ENCODE results near the gene CCDC86.

The CCDC86 gene

GRCh38 chr11:60797846-60798630 is 43.9 kb upstream of the CCDC86 start:
- no peak for DNase-seq (ENCODE audit: low read depth in 1 of 2, low spot score in 1 of 2)
- Histone ChIP-seq H3K27me3 (ENCODE audit: insufficient read depth, poor library complexity, severe bottlenecking) (no peaks in the 10 kb centered on the region), H3K4me3 (replicated peaks; ENCODE audit: insufficient read depth, low read length) (no peak overlapping the region), H3K27ac (replicated peaks) (no peak overlapping the region)
- TF ChIP-seq POLR2AphosphoS5 (IDR thresholded peaks at IDR 0.05; ENCODE audit: low read depth): no peak
- TF ChIP-seq, protein P1, sequence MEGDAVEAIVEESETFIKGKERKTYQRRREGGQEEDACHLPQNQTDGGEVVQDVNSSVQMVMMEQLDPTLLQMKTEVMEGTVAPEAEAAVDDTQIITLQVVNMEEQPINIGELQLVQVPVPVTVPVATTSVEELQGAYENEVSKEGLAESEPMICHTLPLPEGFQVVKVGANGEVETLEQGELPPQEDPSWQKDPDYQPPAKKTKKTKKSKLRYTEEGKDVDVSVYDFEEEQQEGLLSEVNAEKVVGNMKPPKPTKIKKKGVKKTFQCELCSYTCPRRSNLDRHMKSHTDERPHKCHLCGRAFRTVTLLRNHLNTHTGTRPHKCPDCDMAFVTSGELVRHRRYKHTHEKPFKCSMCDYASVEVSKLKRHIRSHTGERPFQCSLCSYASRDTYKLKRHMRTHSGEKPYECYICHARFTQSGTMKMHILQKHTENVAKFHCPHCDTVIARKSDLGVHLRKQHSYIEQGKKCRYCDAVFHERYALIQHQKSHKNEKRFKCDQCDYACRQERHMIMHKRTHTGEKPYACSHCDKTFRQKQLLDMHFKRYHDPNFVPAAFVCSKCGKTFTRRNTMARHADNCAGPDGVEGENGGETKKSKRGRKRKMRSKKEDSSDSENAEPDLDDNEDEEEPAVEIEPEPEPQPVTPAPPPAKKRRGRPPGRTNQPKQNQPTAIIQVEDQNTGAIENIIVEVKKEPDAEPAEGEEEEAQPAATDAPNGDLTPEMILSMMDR (IDR thresholded peaks at IDR 0.05; ENCODE audit: insufficient read depth, low read length): no peak
- TF ChIP-seq, protein P2, sequence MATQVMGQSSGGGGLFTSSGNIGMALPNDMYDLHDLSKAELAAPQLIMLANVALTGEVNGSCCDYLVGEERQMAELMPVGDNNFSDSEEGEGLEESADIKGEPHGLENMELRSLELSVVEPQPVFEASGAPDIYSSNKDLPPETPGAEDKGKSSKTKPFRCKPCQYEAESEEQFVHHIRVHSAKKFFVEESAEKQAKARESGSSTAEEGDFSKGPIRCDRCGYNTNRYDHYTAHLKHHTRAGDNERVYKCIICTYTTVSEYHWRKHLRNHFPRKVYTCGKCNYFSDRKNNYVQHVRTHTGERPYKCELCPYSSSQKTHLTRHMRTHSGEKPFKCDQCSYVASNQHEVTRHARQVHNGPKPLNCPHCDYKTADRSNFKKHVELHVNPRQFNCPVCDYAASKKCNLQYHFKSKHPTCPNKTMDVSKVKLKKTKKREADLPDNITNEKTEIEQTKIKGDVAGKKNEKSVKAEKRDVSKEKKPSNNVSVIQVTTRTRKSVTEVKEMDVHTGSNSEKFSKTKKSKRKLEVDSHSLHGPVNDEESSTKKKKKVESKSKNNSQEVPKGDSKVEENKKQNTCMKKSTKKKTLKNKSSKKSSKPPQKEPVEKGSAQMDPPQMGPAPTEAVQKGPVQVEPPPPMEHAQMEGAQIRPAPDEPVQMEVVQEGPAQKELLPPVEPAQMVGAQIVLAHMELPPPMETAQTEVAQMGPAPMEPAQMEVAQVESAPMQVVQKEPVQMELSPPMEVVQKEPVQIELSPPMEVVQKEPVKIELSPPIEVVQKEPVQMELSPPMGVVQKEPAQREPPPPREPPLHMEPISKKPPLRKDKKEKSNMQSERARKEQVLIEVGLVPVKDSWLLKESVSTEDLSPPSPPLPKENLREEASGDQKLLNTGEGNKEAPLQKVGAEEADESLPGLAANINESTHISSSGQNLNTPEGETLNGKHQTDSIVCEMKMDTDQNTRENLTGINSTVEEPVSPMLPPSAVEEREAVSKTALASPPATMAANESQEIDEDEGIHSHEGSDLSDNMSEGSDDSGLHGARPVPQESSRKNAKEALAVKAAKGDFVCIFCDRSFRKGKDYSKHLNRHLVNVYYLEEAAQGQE (IDR thresholded peaks at IDR 0.05; ENCODE audit: insufficient replicate concordance, low read depth): no peak
- no peak for TF ChIP-seq GABPA (IDR thresholded peaks at IDR 0.05; ENCODE audit: low read depth)

DNA sequence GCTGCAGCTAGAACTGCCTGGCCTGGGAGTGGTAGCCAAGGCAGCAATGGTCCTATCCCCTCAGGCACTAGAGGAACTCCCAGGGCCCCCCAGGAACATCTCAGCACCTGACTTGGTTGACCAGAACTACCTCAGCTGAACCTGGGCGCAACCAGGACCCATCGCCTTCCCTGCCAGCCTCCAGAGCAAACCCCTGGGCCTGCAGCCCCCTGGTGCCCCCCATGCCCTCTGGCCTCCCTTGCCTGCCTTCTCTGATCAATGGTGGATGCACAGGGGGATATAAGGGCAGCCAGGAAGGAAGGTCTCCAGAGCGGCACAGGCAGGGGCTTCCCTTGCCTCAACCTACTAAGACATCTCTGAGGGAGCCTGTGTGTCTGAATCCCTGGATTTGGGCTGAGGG is 43.3 kb upstream of the CCDC86 start:
- no peaks in the 10 kb centered on the region for H3K27me3 ChIP-seq (ENCODE audit: insufficient read depth, poor library complexity, severe bottlenecking)
- no peak overlapping the region for H3K4me3 ChIP-seq (replicated peaks; ENCODE audit: insufficient read depth, low read length)
- TF ChIP-seq POLR2AphosphoS5 (IDR thresholded peaks at IDR 0.05; ENCODE audit: low read depth): no peak
- no peak for TF ChIP-seq GABPA (IDR thresholded peaks at IDR 0.05; ENCODE audit: low read depth)
- TF ChIP-seq, protein P1 (IDR thresholded peaks at IDR 0.05; ENCODE audit: insufficient read depth, low read length): no peak
- TF ChIP-seq, protein P2 (IDR thresholded peaks at IDR 0.05; ENCODE audit: insufficient replicate concordance, low read depth): no peak
- no peak for TF ChIP-seq SPI1 (IDR thresholded peaks at IDR 0.05; ENCODE audit: borderline replicate concordance, low read depth)
- H3K27ac ChIP-seq (replicated peaks): no peak overlapping the region
- no peak for DNase-seq (ENCODE audit: low read depth in 1 of 2, low spot score in 1 of 2)

DNA sequence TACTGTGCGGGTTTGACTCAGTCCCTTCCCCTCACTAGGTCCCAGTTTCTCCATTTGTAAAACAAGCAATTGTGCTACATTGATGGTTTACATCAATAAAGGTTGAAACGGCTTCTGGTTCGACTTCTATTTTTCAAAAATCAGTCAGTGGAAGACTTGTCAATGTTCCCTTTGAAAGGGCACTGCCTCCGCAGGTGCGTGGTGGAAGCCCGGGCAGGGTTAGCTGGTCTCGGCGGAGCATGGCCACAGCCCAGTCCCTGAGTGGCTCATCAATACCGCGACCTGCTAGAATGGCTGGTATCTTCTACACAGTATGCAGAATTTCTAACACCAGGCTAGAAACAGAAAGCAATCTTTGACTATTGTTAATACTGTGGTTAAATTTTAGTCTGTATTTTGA is 40.7 kb upstream of the CCDC86 start:
- Histone ChIP-seq H3K27me3 (ENCODE audit: insufficient read depth, poor library complexity, severe bottlenecking) (no peaks in the 10 kb centered on the region), H3K4me3 (replicated peaks; ENCODE audit: insufficient read depth, low read length) (no peak overlapping the region), H3K27ac (replicated peaks) (no peak overlapping the region)
- no peak for DNase-seq (ENCODE audit: low read depth in 1 of 2, low spot score in 1 of 2)
- no peak for TF ChIP-seq SPI1 (IDR thresholded peaks at IDR 0.05; ENCODE audit: borderline replicate concordance, low read depth)
- TF ChIP-seq POLR2AphosphoS5 (IDR thresholded peaks at IDR 0.05; ENCODE audit: low read depth): no peak
- TF ChIP-seq GABPA (IDR thresholded peaks at IDR 0.05; ENCODE audit: low read depth): no peak
- TF ChIP-seq, protein P2 (IDR thresholded peaks at IDR 0.05; ENCODE audit: insufficient replicate concordance, low read depth): no peak
- TF ChIP-seq, protein P1 (IDR thresholded peaks at IDR 0.05; ENCODE audit: insufficient read depth, low read length): no peak

Measured in HL-60 (cell line).